ENCODE measurements around the gene SHANK2.

SHANK2 gene

DNA sequence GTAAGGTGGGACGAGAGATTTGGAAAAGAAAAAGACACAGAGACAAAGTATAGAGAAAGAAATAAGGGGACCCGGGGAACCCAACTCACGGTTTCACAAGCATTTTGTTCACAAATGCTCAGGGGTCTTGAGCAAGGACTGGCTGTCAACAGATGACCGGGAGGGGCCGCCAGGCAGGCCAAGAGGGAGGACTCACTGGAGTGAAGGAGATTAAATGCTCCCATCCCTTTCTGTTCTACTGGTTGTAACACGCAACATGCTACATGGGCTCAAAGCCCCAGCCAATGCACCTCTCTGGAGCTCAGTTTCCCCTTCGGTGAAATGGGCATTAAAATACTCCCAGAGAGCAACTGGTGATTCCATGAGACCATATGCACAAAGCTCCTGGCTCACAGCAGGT, 13.4 kb downstream of the SHANK2 start:
- H2AFZ ChIP-seq (ENCODE audit: low read length) = no peak overlapping the region
- H3K27me3 ChIP-seq (ENCODE audit: insufficient read depth, low read length) = peaks cover 6% of the 10 kb centered on the region; the same call in 1 of the 2 replicates
- H3K4me2 ChIP-seq (ENCODE audit: low read length) = no peak overlapping the region
- no peaks in the 10 kb centered on the region for H3K79me2 ChIP-seq (ENCODE audit: insufficient read depth, low read length)
- no peaks in the 10 kb centered on the region for H3F3A ChIP-seq (ENCODE audit: insufficient read depth, low read length)
- H4K20me1 ChIP-seq (ENCODE audit: insufficient read depth, low read length) = no peaks in the 10 kb centered on the region
- no peaks in the 10 kb centered on the region for H3K36me3 ChIP-seq (ENCODE audit: insufficient read depth, low read length)
- H3K4me1 ChIP-seq (ENCODE audit: insufficient read depth, low read length, severe bottlenecking) = no peaks in the 10 kb centered on the region
- no peaks in the 10 kb centered on the region for H3K9me3 ChIP-seq (ENCODE audit: low read length)
- H3K27ac ChIP-seq (ENCODE audit: low read depth, low read length, poor library complexity, severe bottlenecking) = no peak overlapping the region
- no peaks in the 10 kb centered on the region for H3K9me2 ChIP-seq (ENCODE audit: low read depth, low read length)
- H3K4me3 ChIP-seq (ENCODE audit: low read depth, low read length, poor library complexity, severe bottlenecking) = no peak overlapping the region
- H3K9ac ChIP-seq (ENCODE audit: low read length) = no peak overlapping the region
- no peak for TF ChIP-seq EZH2 (IDR thresholded peaks at IDR 0.05; ENCODE audit: borderline replicate concordance, low read length)
- TF ChIP-seq, protein P1, sequence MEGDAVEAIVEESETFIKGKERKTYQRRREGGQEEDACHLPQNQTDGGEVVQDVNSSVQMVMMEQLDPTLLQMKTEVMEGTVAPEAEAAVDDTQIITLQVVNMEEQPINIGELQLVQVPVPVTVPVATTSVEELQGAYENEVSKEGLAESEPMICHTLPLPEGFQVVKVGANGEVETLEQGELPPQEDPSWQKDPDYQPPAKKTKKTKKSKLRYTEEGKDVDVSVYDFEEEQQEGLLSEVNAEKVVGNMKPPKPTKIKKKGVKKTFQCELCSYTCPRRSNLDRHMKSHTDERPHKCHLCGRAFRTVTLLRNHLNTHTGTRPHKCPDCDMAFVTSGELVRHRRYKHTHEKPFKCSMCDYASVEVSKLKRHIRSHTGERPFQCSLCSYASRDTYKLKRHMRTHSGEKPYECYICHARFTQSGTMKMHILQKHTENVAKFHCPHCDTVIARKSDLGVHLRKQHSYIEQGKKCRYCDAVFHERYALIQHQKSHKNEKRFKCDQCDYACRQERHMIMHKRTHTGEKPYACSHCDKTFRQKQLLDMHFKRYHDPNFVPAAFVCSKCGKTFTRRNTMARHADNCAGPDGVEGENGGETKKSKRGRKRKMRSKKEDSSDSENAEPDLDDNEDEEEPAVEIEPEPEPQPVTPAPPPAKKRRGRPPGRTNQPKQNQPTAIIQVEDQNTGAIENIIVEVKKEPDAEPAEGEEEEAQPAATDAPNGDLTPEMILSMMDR (IDR thresholded peaks at IDR 0.05; ENCODE audit: low read length) = no peak

- no peaks in the 10 kb centered on the region for H3K9me3 ChIP-seq (ENCODE audit: low read length)
- H4K20me1 ChIP-seq (ENCODE audit: insufficient read depth, low read length) = no peaks in the 10 kb centered on the region
- no peak for TF ChIP-seq EZH2 (IDR thresholded peaks at IDR 0.05; ENCODE audit: borderline replicate concordance, low read length)
- TF ChIP-seq, protein P1 (IDR thresholded peaks at IDR 0.05; ENCODE audit: low read length) = no peak
- no peak overlapping the region for H3K27ac ChIP-seq (ENCODE audit: low read depth, low read length, poor library complexity, severe bottlenecking)
- peaks cover 6% of the 10 kb centered on the region; the same call in 1 of the 2 replicates for H3K27me3 ChIP-seq (ENCODE audit: insufficient read depth, low read length)
- H3K4me2 ChIP-seq (ENCODE audit: low read length) = no peak overlapping the region
- no peak overlapping the region for H3K4me3 ChIP-seq (ENCODE audit: low read depth, low read length, poor library complexity, severe bottlenecking)
- no peak overlapping the region for H3K9ac ChIP-seq (ENCODE audit: low read length)
- no peaks in the 10 kb centered on the region for H3K4me1 ChIP-seq (ENCODE audit: insufficient read depth, low read length, severe bottlenecking)
- H3K79me2 ChIP-seq (ENCODE audit: insufficient read depth, low read length) = no peaks in the 10 kb centered on the region
- no peaks in the 10 kb centered on the region for H3K9me2 ChIP-seq (ENCODE audit: low read depth, low read length)
- H2AFZ ChIP-seq (ENCODE audit: low read length) = no peak overlapping the region
- no peaks in the 10 kb centered on the region for H3F3A ChIP-seq (ENCODE audit: insufficient read depth, low read length)
- H3K36me3 ChIP-seq (ENCODE audit: insufficient read depth, low read length) = no peaks in the 10 kb centered on the region
These were observed 14.0 kb downstream of the SHANK2 start for GRCh38 chr11:71238285-71238875.

DNA sequence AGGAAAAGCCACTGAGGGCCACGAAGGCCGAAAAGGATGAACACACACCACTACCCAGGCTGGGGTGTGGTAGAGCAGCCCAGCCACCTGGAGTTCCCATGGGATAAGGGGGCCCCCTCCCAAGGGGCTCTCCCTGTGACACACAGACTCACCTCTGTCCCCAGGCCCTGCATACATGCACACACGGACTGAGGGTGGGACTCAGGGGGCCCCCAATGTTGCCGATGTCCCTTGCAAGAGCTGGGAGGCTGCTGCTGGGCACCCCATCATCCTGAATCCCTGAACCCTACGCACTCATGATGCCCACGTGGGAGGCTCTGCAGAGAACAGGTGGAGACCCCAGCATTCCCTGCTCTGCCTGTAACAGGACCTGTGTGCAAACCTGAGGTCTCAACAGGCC, 14.5 kb downstream of the SHANK2 start:
- Histone ChIP-seq H3K4me3 (ENCODE audit: low read depth, low read length, poor library complexity, severe bottlenecking) (no peak overlapping the region), H3K4me2 (ENCODE audit: low read length) (no peak overlapping the region), H3K9me3 (ENCODE audit: low read length) (no peaks in the 10 kb centered on the region), H3F3A (ENCODE audit: insufficient read depth, low read length) (no peaks in the 10 kb centered on the region), H3K9me2 (ENCODE audit: low read depth, low read length) (no peaks in the 10 kb centered on the region), H3K9ac (ENCODE audit: low read length) (no peak overlapping the region), H2AFZ (ENCODE audit: low read length) (no peak overlapping the region), H3K79me2 (ENCODE audit: insufficient read depth, low read length) (no peaks in the 10 kb centered on the region), H3K27ac (ENCODE audit: low read depth, low read length, poor library complexity, severe bottlenecking) (no peak overlapping the region), H3K4me1 (ENCODE audit: insufficient read depth, low read length, severe bottlenecking) (no peaks in the 10 kb centered on the region), H4K20me1 (ENCODE audit: insufficient read depth, low read length) (no peaks in the 10 kb centered on the region), H3K36me3 (ENCODE audit: insufficient read depth, low read length) (no peaks in the 10 kb centered on the region), H3K27me3 (ENCODE audit: insufficient read depth, low read length) (peaks cover 6% of the 10 kb centered on the region; the same call in 1 of the 2 replicates)
- TF ChIP-seq, protein P1 (IDR thresholded peaks at IDR 0.05; ENCODE audit: low read length) = no peak
- TF ChIP-seq EZH2 (IDR thresholded peaks at IDR 0.05; ENCODE audit: borderline replicate concordance, low read length) = no peak

Data from OCI-LY1 (cell line).